AG10803 (cell line): Measurements from ENCODE around the gene SMTNL2.
"Not testable (repeated sequence)": the region's sequence is repeated elsewhere in the genome, so short reads cannot be mapped to it uniquely, and the experiment has no call there.

Experiments used
- DNase-seq: peaks from one replicate; pipeline ENCODE4 v3.0.0; 2010; ENCODE audit warnings: low read depth
- H3K4me3 ChIP-seq: 2 replicates; pipeline ENCODE4 v1.5.1; 2011; ENCODE audit warnings: mild to moderate bottlenecking, low read length, control low read depth
- CTCF ChIP-seq: conservative IDR thresholded peaks from 2 replicates; pipeline ENCODE4 v1.5.1; 2011; ENCODE audit warnings: mild to moderate bottlenecking, low read length, control low read depth, inconsistent platforms

Gene SMTNL2

GRCh38 chr17:4586043-4586442, 1.7 kb downstream of the SMTNL2 start:
- no peak for TF ChIP-seq CTCF
- H3K4me3 ChIP-seq, result no peak overlapping the region
- DNase-seq, result no peak

- no peak for DNase-seq
- no peak for TF ChIP-seq CTCF
- H3K4me3 ChIP-seq, result no peak overlapping the region
Measured at GRCh38 chr17:4587195-4587594, 2.9 kb downstream of the SMTNL2 start.

- TF ChIP-seq CTCF, result no peak
- DNase-seq, result no peak
Measured at GRCh38 chr17:4587803-4588202, 3.5 kb downstream of the SMTNL2 start.

GRCh38 chr17:4588391-4588790, 4.1 kb downstream of the SMTNL2 start:
- DNase-seq, result no peak
- TF ChIP-seq CTCF, result no peak
- no peak overlapping the region for H3K4me3 ChIP-seq

More at GRCh38 chr17:4587803-4588202, 3.5 kb downstream of the SMTNL2 start:
- H3K4me3 ChIP-seq, result no peak overlapping the region

- H3K4me3 ChIP-seq, result no peak overlapping the region
- no peak for DNase-seq
- no peak for TF ChIP-seq CTCF
Measured at GRCh38 chr17:4588898-4589625, 4.7 kb downstream of the SMTNL2 start.

- not testable (repeated sequence) for DNase-seq
Measured at GRCh38 chr17:4590042-4590441, 5.7 kb downstream of the SMTNL2 start.

GRCh38 chr17:4590981-4591453, 6.7 kb downstream of the SMTNL2 start:
- no peak for TF ChIP-seq CTCF
- no peak for DNase-seq
- no peak overlapping the region for H3K4me3 ChIP-seq

More at GRCh38 chr17:4590042-4590441, 5.7 kb downstream of the SMTNL2 start:
- H3K4me3 ChIP-seq, result not testable (repeated sequence)

- no peak for DNase-seq
- no peak for TF ChIP-seq CTCF
- no peak overlapping the region for H3K4me3 ChIP-seq
Measured at GRCh38 chr17:4591529-4591928, 7.2 kb downstream of the SMTNL2 start.
